Adrenal gland (tissue), 12 donors: Measurements from ENCODE around the gene TCEAL5. TPM values are rescaled to one million over a fixed set of nuclear protein-coding genes. Genes with fewer than 3 reads are reported as not detected.
"Not testable (repeated sequence)": the region's sequence is repeated elsewhere in the genome, so short reads cannot be mapped to it uniquely, and the experiment has no call there.

Experiments
- DNase-seq, 7 donors: peaks; one replicate each; pipeline ENCODE4 v3.0.0-alpha.2; 2019 to 2020
- H3K27ac ChIP-seq, 5 donors: fragments of 200-600 bp; sonication (generic) in 4 of 5; 1 replicate in 3 of 5; 2 replicates in 2 of 5; pipeline versions ENCODE4 v1.5.1 to v1.8.0; 2016 to 2020; ENCODE audit warnings: mild to moderate bottlenecking in 1 of 5
- H3K27me3 ChIP-seq: fragments of 200-600 bp; 2 replicates; pipeline ENCODE4 v1.8.0; 2021
- H3K36me3 ChIP-seq, 2 donors: fragments of 200-600 bp; replicated peaks in 1 of 2; 1 replicate in 1 of 2; 2 replicates in 1 of 2; pipeline versions ENCODE4 v1.5.1 to v1.8.0; 2018 to 2022
- H3K4me1 ChIP-seq, 2 donors: fragments of 200-600 bp; replicated peaks in 1 of 2; 1 replicate in 1 of 2; 2 replicates in 1 of 2; pipeline versions ENCODE4 v1.5.1 to v1.8.0; 2018 to 2021
- H3K4me3 ChIP-seq, 4 donors: fragments of 200-600 bp; sonication (generic) in 3 of 4; one replicate each; pipeline ENCODE4 v1.5.1; 2016 to 2018
- H3K9me3 ChIP-seq, 3 donors: fragments of 200-600 bp; sonication (generic) in 1 of 3; replicated peaks in 1 of 3; 1 replicate in 2 of 3; 2 replicates in 1 of 3; pipeline versions ENCODE4 v1.5.1 to v1.8.0; 2016 to 2021
- POLR2A ChIP-seq, 2 donors: fragments of 450-650 bp; IDR thresholded peaks; one replicate each; pipeline ENCODE4 v1.6.1; 2017; ENCODE audit warnings: antibody characterized with exemption in 2 of 2, mild to moderate bottlenecking in 2 of 2, moderate library complexity in 1 of 2
- WGBS, 4 donors: extraction: QIAGEN DNeasy Blood & Tissue Kit in 2 of 4; methylation state at CpG; one replicate each; pipeline versions ENCODE4 v1.1.5 to v1.1.7; 2013 to 2017; 5-methylcytosine and 5-hydroxymethylcytosine counted together
- intact Hi-C, 2 donors: fragments of 100-400 bp; cut with DNase I; formaldehyde crosslinking; loops; one replicate each; pipeline versions ENCODE4 v1.14.1 to v1.15.0; 2022 to 2023
- polyA plus RNA-seq, 3 donors: library from polyadenylated mRNA; stranded (reverse); fragments of 200-250 nt in 2 of 3; fragments of 350-450 nt in 1 of 3; fragmentation: Illumina TruSeq in 1 of 3; extraction: RNeasy Lipid Tissue Mini Kit (QIAGEN cat#74804) in 1 of 3; gene quantifications; one replicate each; pipeline ENCODE4 v1.2.3, GENCODE V29; 2013 to 2014
- total RNA-seq, 9 donors: library from RNA; depleted of rRNA in 4 of 9; stranded (reverse); fragments of >200 nt in 4 of 9; fragments of 120-200 nt in 1 of 9; fragmentation: NEBNext Ultra II Directional in 1 of 9; extraction: Animal tissue kit (Norgen Biotek cat#: 25700) in 1 of 9; gene quantifications; one replicate each; pipeline versions ENCODE4 v1.1.0 to v1.2.4, GENCODE V29; 2013 to 2023
- TF ChIP-seq, protein P1 (sequence below), 6 experiments: fragments of 450-650 bp in 4 of 6; fragments of 200-600 bp in 2 of 6; sonication (generic) in 1 of 6; IDR thresholded peaks; 1 replicate in 5 of 6; 2 replicates in 1 of 6; pipeline versions ENCODE4 v1.5.1 to v1.8.0; 2016 to 2021; ENCODE audit warnings: antibody characterized with exemption in 6 of 6, mild to moderate bottlenecking in 2 of 6, moderate library complexity in 1 of 6
- donor health status: healthy with polysubstance abuse.
- donor health status: Bipolar disorder and iron deficiency.
- donor health status: DM: yes; HTN: yes; CAD: no.
- donor health status: DM: no; HTN: no; CAD: no.
- donor health status: DM: no; HTN: no; CAD: no.
- donor health status: DM: yes; HTN: yes; CAD: no.

The TCEAL5 gene
- total and polyA plus RNA-seq, 12 donors, result 0.40 to 14.5 (median 3.5) TPM; not detected in 4

DNA sequence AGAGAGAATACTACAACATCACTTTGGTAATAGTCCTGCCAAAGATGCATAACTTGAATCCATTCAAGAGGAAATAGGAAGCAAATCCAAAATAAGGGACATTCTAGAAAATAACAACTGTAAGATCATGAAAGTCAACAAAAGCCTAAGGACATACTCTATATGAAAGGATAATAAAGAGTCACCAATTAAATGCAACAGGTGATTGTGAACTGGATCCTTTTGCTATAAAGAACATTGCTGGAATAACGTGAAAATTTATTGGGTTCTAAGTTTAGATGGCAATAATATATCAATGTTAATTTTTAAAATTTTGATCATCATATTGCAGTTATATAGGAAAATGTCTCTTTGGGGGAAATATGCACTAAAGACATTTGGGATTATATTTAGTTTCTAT is 41.7 kb downstream of the TCEAL5 start:
- Histone ChIP-seq H3K4me1 (no peaks in the 10 kb centered on the region), H3K27me3 (peaks cover 20% of the 10 kb centered on the region), H3K4me3 (no peak overlapping the region), H3K27ac (no peak overlapping the region), H3K9me3 (no peaks in the 10 kb centered on the region), H3K36me3 (no peaks in the 10 kb centered on the region)
- no peak for DNase-seq
- intact Hi-C loops, result no loop called here
- 59 to 93% (median 82%) methylated on average over 1 of the region's 1 CpG for WGBS, 4 donors
- TF ChIP-seq, protein P1, sequence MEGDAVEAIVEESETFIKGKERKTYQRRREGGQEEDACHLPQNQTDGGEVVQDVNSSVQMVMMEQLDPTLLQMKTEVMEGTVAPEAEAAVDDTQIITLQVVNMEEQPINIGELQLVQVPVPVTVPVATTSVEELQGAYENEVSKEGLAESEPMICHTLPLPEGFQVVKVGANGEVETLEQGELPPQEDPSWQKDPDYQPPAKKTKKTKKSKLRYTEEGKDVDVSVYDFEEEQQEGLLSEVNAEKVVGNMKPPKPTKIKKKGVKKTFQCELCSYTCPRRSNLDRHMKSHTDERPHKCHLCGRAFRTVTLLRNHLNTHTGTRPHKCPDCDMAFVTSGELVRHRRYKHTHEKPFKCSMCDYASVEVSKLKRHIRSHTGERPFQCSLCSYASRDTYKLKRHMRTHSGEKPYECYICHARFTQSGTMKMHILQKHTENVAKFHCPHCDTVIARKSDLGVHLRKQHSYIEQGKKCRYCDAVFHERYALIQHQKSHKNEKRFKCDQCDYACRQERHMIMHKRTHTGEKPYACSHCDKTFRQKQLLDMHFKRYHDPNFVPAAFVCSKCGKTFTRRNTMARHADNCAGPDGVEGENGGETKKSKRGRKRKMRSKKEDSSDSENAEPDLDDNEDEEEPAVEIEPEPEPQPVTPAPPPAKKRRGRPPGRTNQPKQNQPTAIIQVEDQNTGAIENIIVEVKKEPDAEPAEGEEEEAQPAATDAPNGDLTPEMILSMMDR (IDR thresholded peaks at IDR 0.05), result no peak
- TF ChIP-seq POLR2A (IDR thresholded peaks at IDR 0.05), result no peak

GRCh38 chrX:103233263-103233662 is 43.3 kb downstream of the TCEAL5 start:
- Histone ChIP-seq H3K27me3 (peaks cover 17% of the 10 kb centered on the region), H3K36me3 (no peaks in the 10 kb centered on the region), H3K4me3 (no peak overlapping the region), H3K27ac (no peak overlapping the region), H3K9me3 (no peaks in the 10 kb centered on the region), H3K4me1 (no peaks in the 10 kb centered on the region)
- TF ChIP-seq, protein P1 (IDR thresholded peaks at IDR 0.05), result no peak
- no peak for TF ChIP-seq POLR2A (IDR thresholded peaks at IDR 0.05)
- no peak for DNase-seq
- WGBS, 4 donors, result 44 to 66% (median 58%) methylated on average over 2 of the region's 2 CpGs
- intact Hi-C loops, result no loop called here

DNA sequence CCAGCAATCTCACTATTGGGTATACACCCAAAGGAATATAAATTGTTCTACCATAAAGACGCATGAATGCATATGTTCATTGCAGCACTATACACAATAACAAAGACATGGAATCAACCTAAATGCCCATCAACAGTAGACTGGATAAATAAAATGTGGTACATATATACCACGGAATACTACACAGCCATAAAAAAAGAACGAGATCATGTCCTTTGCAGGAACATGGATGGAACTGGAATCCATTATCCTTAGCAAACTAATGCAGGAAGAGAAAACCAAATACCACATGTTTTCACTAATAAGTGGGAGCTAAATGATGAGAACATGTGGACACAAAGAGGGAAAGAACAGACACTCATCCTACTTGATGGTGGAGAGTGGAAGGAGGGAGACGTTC is 50.6 kb downstream of the TCEAL5 start:
- H3K36me3 ChIP-seq, H3K4me3 ChIP-seq, H3K27me3 ChIP-seq, H3K27ac ChIP-seq, intact Hi-C loops, H3K4me1 ChIP-seq, DNase-seq, H3K9me3 ChIP-seq: not testable (repeated sequence)
- WGBS, 4 donors, result 71 to 89% (median 80%) methylated on average over 4 of the region's 4 CpGs

Other genes starting within 250 kb of the TCEAL5 start
- 100 to 1,000 TPM in 1 of 9 donors, 10 to 100 TPM in 4, 1 to 10 TPM in 4; 1.4 to 153 (median 10.7) TPM for gene BEX1, start 212.6 kb downstream of the TCEAL5 start, total RNA-seq
- 100 to 1,000 TPM in 1 of 3 donors, 10 to 100 TPM in 2; 25.3 to 105 (median 57.3) TPM for gene BEX1, start 212.6 kb downstream of the TCEAL5 start, polyA plus RNA-seq
- 1 to 10 TPM in 5 of 9 donors, under 1 TPM in 3, not detected in 1; 0.06 to 5.9 (median 1.3) TPM for gene NXF3, start 183.6 kb downstream of the TCEAL5 start, total RNA-seq
- gene NXF3, start 183.6 kb downstream of the TCEAL5 start, polyA plus RNA-seq, result 1 to 10 TPM in 2 of 3 donors, under 1 TPM in 1; 0.53 to 2.7 (median 2.2) TPM
- gene BEX4, start 61.6 kb downstream of the TCEAL5 start, total RNA-seq, result 100 to 1,000 TPM in 1 of 9 donors, 10 to 100 TPM in 8; 24.5 to 150 (median 62.3) TPM
- gene BEX4, start 61.6 kb downstream of the TCEAL5 start, polyA plus RNA-seq, result 100 to 1,000 TPM in 1 of 3 donors, 10 to 100 TPM in 2; 66.0 to 143 (median 68.7) TPM
- 100 to 1,000 TPM in 1 of 9 donors, 10 to 100 TPM in 8; 54.5 to 156 (median 63.9) TPM for gene TCEAL8, start 21.6 kb downstream of the TCEAL5 start, total RNA-seq
- gene TCEAL8, start 21.6 kb downstream of the TCEAL5 start, polyA plus RNA-seq, result 100 to 1,000 TPM in 1 of 3 donors, 10 to 100 TPM in 2; 46.3 to 137 (median 64.0) TPM
- gene BEX2, start 34.2 kb upstream of the TCEAL5 start, total RNA-seq, result 100 to 1,000 TPM in 2 of 9 donors, 10 to 100 TPM in 7; 29.4 to 118 (median 56.9) TPM
- 10 to 100 TPM; 50.0 to 99.7 (median 52.3) TPM for gene BEX2, start 34.2 kb upstream of the TCEAL5 start, polyA plus RNA-seq
- gene TCEAL7, start 53.5 kb upstream of the TCEAL5 start, total RNA-seq, result 10 to 100 TPM in 1 of 9 donors, 1 to 10 TPM in 6, under 1 TPM in 1, not detected in 1; 0.79 to 15.0 (median 6.2) TPM
- 10 to 100 TPM in 2 of 3 donors, 1 to 10 TPM in 1; 5.9 to 24.0 (median 19.5) TPM for gene TCEAL7, start 53.5 kb upstream of the TCEAL5 start, polyA plus RNA-seq
- 100 to 1,000 TPM in 5 of 9 donors, 10 to 100 TPM in 4; 91.8 to 256 (median 148) TPM for gene TCEAL9, start 79.8 kb upstream of the TCEAL5 start, total RNA-seq
- gene TCEAL9, start 79.8 kb upstream of the TCEAL5 start, polyA plus RNA-seq, result 100 to 1,000 TPM; 143 to 388 (median 235) TPM
- gene BEX3, start 99.8 kb upstream of the TCEAL5 start, total RNA-seq, result 1,000 to 10,000 TPM in 1 of 9 donors, 100 to 1,000 TPM in 8; 259 to 1,002 (median 370) TPM
- 100 to 1,000 TPM; 171 to 431 (median 188) TPM for gene BEX3, start 99.8 kb upstream of the TCEAL5 start, polyA plus RNA-seq
- gene RAB40A, start 242.7 kb upstream of the TCEAL5 start, total RNA-seq, result 1 to 10 TPM in 6 of 9 donors, under 1 TPM in 3; 0.65 to 3.4 (median 1.3) TPM
- 1 to 10 TPM; 1.1 to 1.5 (median 1.1) TPM for gene RAB40A, start 242.7 kb upstream of the TCEAL5 start, polyA plus RNA-seq